Astrocyte of the spinal cord (primary cell): ENCODE measurements around the gene FBXO41.

Experiments
- DNase-seq: peaks from one replicate; pipeline ENCODE4 v3.0.0; 2011; ENCODE audit warnings: low read depth, low spot score
- H3K4me3 ChIP-seq: 2 replicates; pipeline ENCODE4 v1.5.1; 2011; ENCODE audit warnings: low read depth, mild to moderate bottlenecking, low read length, moderate library complexity
- in situ Hi-C: cut with HindIII; loops from 2 replicates; pipeline ENCODE4 v1.10.0; 2017; ENCODE audit warnings: low sequenced_read_pairs
- TF ChIP-seq, protein P1 (sequence below): IDR thresholded peaks from 2 replicates; pipeline ENCODE4 v1.5.1; 2012; ENCODE audit warnings: low read depth, mild to moderate bottlenecking, low read length, inconsistent platforms

Gene FBXO41

DNA sequence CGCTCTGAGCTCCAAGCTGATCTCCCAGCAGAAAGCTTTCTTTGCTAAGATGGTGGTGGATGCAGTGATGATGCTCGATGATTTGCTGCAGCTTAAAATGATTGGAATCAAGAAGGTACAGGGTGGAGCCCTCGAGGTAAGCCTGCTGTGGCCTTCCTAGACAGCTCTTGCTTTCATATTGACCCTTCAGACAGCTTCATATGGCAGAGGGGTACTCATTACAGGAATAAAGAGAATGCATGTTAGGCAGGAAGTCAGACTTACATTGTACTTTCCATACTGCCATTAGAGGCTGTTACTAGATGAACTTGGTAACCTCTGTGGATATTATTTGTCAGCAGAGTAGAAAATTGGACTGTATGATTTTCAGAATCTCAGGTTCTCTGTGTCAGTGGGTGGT is 39.7 kb downstream of the FBXO41 start:
- no peak overlapping the region for H3K4me3 ChIP-seq
- DNase-seq, result no peak
- in situ Hi-C loops, result no loop called here
- TF ChIP-seq, protein P1, sequence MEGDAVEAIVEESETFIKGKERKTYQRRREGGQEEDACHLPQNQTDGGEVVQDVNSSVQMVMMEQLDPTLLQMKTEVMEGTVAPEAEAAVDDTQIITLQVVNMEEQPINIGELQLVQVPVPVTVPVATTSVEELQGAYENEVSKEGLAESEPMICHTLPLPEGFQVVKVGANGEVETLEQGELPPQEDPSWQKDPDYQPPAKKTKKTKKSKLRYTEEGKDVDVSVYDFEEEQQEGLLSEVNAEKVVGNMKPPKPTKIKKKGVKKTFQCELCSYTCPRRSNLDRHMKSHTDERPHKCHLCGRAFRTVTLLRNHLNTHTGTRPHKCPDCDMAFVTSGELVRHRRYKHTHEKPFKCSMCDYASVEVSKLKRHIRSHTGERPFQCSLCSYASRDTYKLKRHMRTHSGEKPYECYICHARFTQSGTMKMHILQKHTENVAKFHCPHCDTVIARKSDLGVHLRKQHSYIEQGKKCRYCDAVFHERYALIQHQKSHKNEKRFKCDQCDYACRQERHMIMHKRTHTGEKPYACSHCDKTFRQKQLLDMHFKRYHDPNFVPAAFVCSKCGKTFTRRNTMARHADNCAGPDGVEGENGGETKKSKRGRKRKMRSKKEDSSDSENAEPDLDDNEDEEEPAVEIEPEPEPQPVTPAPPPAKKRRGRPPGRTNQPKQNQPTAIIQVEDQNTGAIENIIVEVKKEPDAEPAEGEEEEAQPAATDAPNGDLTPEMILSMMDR, result no peak

DNA sequence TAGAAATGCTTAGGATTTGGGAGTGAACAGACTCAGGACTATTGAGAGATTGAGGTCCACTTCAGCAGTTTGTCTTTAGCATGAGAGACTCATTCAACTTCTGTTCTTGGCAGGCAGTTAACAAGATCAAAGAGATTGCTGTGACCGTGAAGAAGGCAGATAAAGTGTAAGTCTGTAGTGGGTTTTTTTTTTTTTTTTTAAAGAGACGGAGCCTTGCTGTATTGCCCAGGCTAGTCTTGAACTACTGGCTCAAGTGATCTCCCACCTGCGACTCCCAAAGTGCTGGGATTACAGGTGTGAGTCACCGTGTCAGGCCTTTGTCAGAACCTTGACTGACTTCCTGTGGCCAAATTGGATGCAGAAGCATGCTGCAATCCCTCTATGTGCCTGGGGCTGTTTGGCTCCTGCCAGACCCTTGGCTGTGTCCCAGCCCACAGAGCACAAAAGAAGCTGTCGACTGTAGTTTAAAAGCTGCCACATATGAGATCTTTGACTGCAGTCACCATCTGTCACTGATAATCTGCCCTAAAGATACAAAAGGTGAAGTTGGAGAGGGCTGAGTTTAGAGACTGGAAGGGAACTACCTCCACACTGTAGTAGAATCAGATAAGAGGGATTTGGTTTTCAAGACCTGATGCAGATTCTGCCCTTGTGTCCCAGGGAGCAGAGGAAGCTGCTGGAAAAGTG is 40.3 kb downstream of the FBXO41 start:
- H3K4me3 ChIP-seq, result no peak overlapping the region
- TF ChIP-seq, protein P1, result no peak
- in situ Hi-C loops, result no loop called here
- peak; percentile 65 for DNase-seq

DNA sequence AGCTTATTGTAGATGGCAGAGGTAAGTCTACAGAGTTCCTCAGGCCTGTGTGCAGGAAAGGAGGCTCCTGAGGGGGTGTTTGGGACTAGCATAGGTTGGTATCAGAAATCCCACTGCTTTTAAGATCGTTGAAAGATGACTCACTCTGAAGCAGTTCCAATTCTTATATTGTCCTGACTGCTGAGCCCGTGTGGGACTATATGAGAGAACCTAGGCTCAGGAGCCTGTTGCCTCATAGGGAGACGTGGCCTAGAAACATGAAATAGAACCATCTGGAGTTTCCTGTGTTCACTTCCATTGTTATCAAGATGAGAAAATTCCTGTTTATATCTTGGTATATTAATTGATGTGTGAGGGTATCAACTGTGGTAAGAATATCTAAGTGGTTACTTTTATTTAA is 44.5 kb downstream of the FBXO41 start:
- peak; percentile 49 for DNase-seq
- in situ Hi-C loops, result no loop called here
- TF ChIP-seq, protein P1, result no peak
- no peak overlapping the region for H3K4me3 ChIP-seq

DNA sequence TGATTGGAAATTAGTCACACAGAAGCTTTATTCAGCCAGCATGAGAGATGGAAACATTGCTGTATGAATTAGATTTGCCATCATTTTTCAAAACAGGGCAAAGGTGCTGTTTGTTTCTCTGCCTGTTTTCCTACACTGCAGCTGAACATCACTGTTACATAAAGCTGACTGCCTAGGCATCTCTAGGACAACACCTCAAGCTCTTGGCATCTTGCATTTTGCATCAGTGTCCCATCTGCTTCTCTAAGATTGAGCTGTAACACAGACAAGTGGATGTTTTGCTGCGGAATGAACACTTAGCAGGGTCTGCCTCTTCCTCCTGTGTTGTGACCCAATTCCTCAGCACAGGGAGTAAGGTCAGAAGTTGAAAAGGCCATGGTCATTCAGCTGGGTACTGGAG is 45.3 kb downstream of the FBXO41 start:
- DNase-seq, result no peak
- H3K4me3 ChIP-seq, result no peak overlapping the region
- in situ Hi-C loops, result no loop called here
- TF ChIP-seq, protein P1, result no peak

DNA sequence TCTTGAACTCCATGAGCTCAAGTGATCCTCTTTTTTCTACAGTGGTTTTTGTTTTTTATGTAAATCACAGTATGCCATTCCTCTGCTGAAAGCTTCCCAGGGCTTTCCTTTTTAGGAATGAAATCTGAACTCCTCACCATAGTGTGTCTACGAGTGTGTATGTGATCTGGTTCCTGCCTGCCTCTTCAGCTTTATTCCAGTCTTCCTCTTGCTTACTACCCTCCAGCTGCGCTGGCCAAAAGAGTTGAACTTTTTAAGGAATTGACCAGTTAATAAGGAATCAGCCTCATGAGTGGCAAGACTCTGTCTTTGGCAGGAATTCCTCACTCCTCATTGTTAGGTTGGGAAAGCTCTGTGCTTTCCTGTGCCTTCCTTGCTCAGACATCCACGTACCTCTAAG is 46.1 kb downstream of the FBXO41 start:
- TF ChIP-seq, protein P1, result no peak
- in situ Hi-C loops, result no loop called here
- DNase-seq, result no peak
- H3K4me3 ChIP-seq, result no peak overlapping the region

DNA sequence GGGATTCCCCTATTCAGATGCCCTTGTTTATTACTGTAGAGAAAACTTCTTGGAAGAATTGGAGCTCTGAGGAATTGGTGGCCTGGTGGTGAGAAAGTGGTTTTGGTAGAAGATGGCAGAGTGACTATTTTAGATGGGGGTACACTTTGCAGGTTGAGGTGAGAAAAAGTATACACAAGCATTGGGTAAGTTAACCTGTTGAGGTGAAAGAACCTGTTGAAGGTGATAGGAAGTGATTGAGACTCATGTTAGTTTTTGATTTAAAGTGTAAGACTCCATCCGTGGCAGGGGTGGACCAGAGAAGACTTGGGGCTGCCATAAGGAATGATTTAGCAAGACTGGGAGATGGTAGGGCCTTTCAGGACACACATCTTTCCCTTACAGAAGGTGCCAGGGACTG is 47.1 kb downstream of the FBXO41 start:
- no peak overlapping the region for H3K4me3 ChIP-seq
- TF ChIP-seq, protein P1, result no peak
- no peak for DNase-seq
- in situ Hi-C loops, result no loop called here
